GM12865 (cell line): Measurements from ENCODE around the gene DFFA.
"Not testable (repeated sequence)": the region's sequence is repeated elsewhere in the genome, so short reads cannot be mapped to it uniquely, and the experiment has no call there.

Source experiments
- DNase-seq: peaks from one replicate; pipeline ENCODE4 v3.0.0; 2010; ENCODE audit warnings: low read depth
- H3K4me3 ChIP-seq: 2 replicates; pipeline ENCODE4 v1.5.1; 2011; ENCODE audit warnings: mild to moderate bottlenecking, low read depth, low read length, control low read depth
- CTCF ChIP-seq: IDR thresholded peaks from 2 replicates; pipeline ENCODE4 v1.5.1; 2011; ENCODE audit warnings: low read length, control low read depth, low read depth, inconsistent platforms; ENCODE audit not compliant: insufficient read depth; ENCODE audit errors: missing control alignments

DFFA gene

GRCh38 chr1:10510520-10511493, 38.5 kb upstream of the DFFA start:
- peak; percentile 95 for DNase-seq
- H3K4me3 ChIP-seq: peak overlapping the region; percentile 28
- no peak for TF ChIP-seq CTCF

DNA sequence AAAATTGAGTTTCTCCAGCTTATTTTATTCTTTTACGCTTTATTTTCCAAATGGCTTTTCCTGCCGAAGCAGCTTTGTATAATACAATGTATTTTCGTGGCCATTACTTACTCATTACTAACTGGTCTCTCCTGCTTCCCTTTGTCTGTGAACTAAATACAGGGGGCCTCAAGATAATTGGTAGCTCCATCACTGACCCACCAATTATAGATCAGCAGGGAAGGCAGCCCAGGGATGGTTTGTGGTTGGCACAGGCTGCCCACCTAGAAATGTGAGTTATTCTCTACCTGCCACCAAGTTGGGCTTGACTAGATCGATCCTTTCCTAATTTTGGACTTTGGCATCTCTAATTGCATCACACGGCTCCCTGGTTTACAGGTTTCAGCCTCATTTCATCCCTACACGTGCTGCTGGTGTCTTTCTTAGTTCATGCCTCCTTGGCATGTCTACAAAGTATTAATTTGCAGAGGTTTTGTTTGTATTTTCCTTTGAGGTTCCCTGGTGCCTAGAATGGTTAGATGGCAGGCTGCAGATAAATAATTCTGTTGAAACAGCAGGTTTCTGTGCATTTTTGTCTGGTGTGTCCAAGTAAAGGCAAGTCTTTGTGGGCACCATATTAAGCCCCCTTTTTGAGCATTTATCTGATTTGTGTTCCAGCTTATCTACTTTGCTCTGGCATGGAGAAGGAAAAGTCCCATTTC, 37.6 kb upstream of the DFFA start:
- DNase-seq: no peak
- no peak overlapping the region for H3K4me3 ChIP-seq
- no peak for TF ChIP-seq CTCF

GRCh38 chr1:10508511-10508951, 36.2 kb upstream of the DFFA start:
- TF ChIP-seq CTCF: no peak
- H3K4me3 ChIP-seq: no peak overlapping the region
- DNase-seq: no peak

GRCh38 chr1:10507111-10507879, 35.0 kb upstream of the DFFA start:
- peak; percentile 83 for DNase-seq
- TF ChIP-seq CTCF: peak; percentile 91
- no peak overlapping the region for H3K4me3 ChIP-seq

DNA sequence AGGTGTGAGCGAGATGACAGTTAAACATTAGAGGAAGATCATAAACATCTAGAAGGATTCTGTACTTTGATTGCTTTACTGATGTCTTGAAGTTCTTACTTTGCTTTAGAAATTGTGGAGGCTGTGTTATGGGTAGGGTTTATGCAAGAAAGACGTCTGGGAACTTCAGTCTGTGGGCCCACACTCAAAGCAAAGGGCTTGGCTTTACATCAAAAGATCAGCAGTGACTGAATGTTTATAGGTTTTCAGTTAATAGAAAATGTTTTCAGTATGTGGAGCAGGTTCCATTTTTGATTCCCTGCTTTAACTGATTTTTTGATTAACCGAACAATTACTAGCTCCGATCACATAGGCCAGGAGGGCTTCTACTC, 34.3 kb upstream of the DFFA start:
- no peak overlapping the region for H3K4me3 ChIP-seq
- no peak for TF ChIP-seq CTCF
- no peak for DNase-seq

- H3K4me3 ChIP-seq, DNase-seq: not testable (repeated sequence)
Measured at GRCh38 chr1:10506046-10506676, 33.8 kb upstream of the DFFA start.
